ENCODE results near the gene GAN.

GAN gene

GRCh38 chr16:81296631-81297030 lies 18.1 kb upstream of the GAN start:
- Histone ChIP-seq H3K4me2 (ENCODE audit: low read length) (no peak overlapping the region), H3K79me2 (ENCODE audit: low read length) (no peaks in the 10 kb centered on the region), H3K9me3 (ENCODE audit: insufficient read depth, low read length) (no peaks in the 10 kb centered on the region), H3K36me3 (replicated peaks; ENCODE audit: low read depth, low read length) (no peaks in the 10 kb centered on the region), H3K4me1 (ENCODE audit: low read length) (no peaks in the 10 kb centered on the region), H4K20me1 (ENCODE audit: insufficient read depth, low read length) (no peaks in the 10 kb centered on the region), H2AFZ (ENCODE audit: low read depth, low read length) (no peak overlapping the region), H3K27me3 (ENCODE audit: low read depth, low read length) (peaks cover 17% of the 10 kb centered on the region), H3K9ac (ENCODE audit: low read length) (no peak overlapping the region), H3K27ac (ENCODE audit: low read length) (no peak overlapping the region), H3K4me3 (ENCODE audit: low read length) (no peak overlapping the region)
- TF ChIP-seq EZH2phosphoT487 (IDR thresholded peaks at IDR 0.05; ENCODE audit: low read depth) = no peak
- TF ChIP-seq, protein P1, sequence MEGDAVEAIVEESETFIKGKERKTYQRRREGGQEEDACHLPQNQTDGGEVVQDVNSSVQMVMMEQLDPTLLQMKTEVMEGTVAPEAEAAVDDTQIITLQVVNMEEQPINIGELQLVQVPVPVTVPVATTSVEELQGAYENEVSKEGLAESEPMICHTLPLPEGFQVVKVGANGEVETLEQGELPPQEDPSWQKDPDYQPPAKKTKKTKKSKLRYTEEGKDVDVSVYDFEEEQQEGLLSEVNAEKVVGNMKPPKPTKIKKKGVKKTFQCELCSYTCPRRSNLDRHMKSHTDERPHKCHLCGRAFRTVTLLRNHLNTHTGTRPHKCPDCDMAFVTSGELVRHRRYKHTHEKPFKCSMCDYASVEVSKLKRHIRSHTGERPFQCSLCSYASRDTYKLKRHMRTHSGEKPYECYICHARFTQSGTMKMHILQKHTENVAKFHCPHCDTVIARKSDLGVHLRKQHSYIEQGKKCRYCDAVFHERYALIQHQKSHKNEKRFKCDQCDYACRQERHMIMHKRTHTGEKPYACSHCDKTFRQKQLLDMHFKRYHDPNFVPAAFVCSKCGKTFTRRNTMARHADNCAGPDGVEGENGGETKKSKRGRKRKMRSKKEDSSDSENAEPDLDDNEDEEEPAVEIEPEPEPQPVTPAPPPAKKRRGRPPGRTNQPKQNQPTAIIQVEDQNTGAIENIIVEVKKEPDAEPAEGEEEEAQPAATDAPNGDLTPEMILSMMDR (IDR thresholded peaks at IDR 0.05; ENCODE audit: low read depth, low read length) = no peak

- Histone ChIP-seq H3K4me2 (ENCODE audit: low read length) (no peak overlapping the region), H3K79me2 (ENCODE audit: low read length) (no peaks in the 10 kb centered on the region), H3K4me3 (ENCODE audit: low read length) (no peak overlapping the region), H3K27me3 (ENCODE audit: low read depth, low read length) (no peaks in the 10 kb centered on the region), H3K36me3 (replicated peaks; ENCODE audit: low read depth, low read length) (no peaks in the 10 kb centered on the region), H3K9me3 (ENCODE audit: insufficient read depth, low read length) (no peaks in the 10 kb centered on the region), H3K9ac (ENCODE audit: low read length) (no peak overlapping the region), H3K27ac (ENCODE audit: low read length) (no peak overlapping the region), H4K20me1 (ENCODE audit: insufficient read depth, low read length) (no peaks in the 10 kb centered on the region), H2AFZ (ENCODE audit: low read depth, low read length) (no peak overlapping the region), H3K4me1 (ENCODE audit: low read length) (no peaks in the 10 kb centered on the region)
- TF ChIP-seq, protein P1 (IDR thresholded peaks at IDR 0.05; ENCODE audit: low read depth, low read length) = no peak
- TF ChIP-seq EZH2phosphoT487 (IDR thresholded peaks at IDR 0.05; ENCODE audit: low read depth) = no peak
Observed at GRCh38 chr16:81307770-81308169, 7.0 kb upstream of the GAN start.

DNA sequence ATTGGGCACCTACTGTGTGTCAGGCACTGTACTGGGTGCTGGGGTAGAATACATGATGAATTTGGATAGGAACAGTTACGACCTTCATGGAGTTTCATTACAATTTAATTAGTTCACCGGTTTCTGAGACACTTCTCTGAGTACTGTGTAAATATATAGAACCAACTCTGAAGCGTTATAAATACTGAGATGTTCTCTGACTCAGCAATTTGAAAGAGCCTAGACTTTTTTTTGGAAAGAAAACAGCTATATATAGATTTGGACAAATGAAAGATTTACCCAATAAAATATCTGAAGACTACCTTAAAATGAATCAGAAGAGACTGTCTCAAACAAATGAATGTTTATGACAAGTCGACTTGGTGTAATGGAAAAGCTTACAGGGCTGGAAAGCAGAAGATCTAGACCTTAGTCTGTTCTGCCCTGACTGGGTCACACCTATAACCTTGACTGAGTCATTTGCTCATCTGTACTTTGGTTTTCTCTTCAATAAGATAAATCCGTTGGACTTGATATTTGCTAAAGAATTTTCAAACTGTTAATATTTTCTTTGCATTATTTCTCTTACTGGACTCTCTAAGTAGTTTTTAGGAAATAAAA lies 4.6 kb upstream of the GAN start:
- H4K20me1 ChIP-seq (ENCODE audit: insufficient read depth, low read length) = no peaks in the 10 kb centered on the region
- H3K27me3 ChIP-seq (ENCODE audit: low read depth, low read length) = no peaks in the 10 kb centered on the region
- no peak overlapping the region for H3K27ac ChIP-seq (ENCODE audit: low read length)
- H3K36me3 ChIP-seq (replicated peaks; ENCODE audit: low read depth, low read length) = no peaks in the 10 kb centered on the region
- H3K79me2 ChIP-seq (ENCODE audit: low read length) = peaks cover 13% of the 10 kb centered on the region
- no peaks in the 10 kb centered on the region for H3K9me3 ChIP-seq (ENCODE audit: insufficient read depth, low read length)
- H3K9ac ChIP-seq (ENCODE audit: low read length) = no peak overlapping the region
- no peak overlapping the region for H3K4me3 ChIP-seq (ENCODE audit: low read length)
- TF ChIP-seq, protein P1 (IDR thresholded peaks at IDR 0.05; ENCODE audit: low read depth, low read length) = no peak
- H2AFZ ChIP-seq (ENCODE audit: low read depth, low read length) = no peak overlapping the region
- H3K4me1 ChIP-seq (ENCODE audit: low read length) = peaks cover 9% of the 10 kb centered on the region
- no peak overlapping the region for H3K4me2 ChIP-seq (ENCODE audit: low read length)

GRCh38 chr16:81311762-81312161 lies 3.0 kb upstream of the GAN start:
- peaks cover 27% of the 10 kb centered on the region for H3K79me2 ChIP-seq (ENCODE audit: low read length)
- H3K4me1 ChIP-seq (ENCODE audit: low read length) = peaks cover 14% of the 10 kb centered on the region
- no peaks in the 10 kb centered on the region for H3K27me3 ChIP-seq (ENCODE audit: low read depth, low read length)
- no peak overlapping the region for H3K9ac ChIP-seq (ENCODE audit: low read length)
- no peak overlapping the region for H2AFZ ChIP-seq (ENCODE audit: low read depth, low read length)
- H4K20me1 ChIP-seq (ENCODE audit: insufficient read depth, low read length) = peaks cover 5% of the 10 kb centered on the region; the same call in 1 of the 2 replicates
- TF ChIP-seq, protein P1 (IDR thresholded peaks at IDR 0.05; ENCODE audit: low read depth, low read length) = no peak
- TF ChIP-seq EZH2phosphoT487 (IDR thresholded peaks at IDR 0.05; ENCODE audit: low read depth) = no peak
- no peaks in the 10 kb centered on the region for H3K36me3 ChIP-seq (replicated peaks; ENCODE audit: low read depth, low read length)
- no peak overlapping the region for H3K4me3 ChIP-seq (ENCODE audit: low read length)
- H3K4me2 ChIP-seq (ENCODE audit: low read length) = no peak overlapping the region
- H3K9me3 ChIP-seq (ENCODE audit: insufficient read depth, low read length) = no peaks in the 10 kb centered on the region
- H3K27ac ChIP-seq (ENCODE audit: low read length) = no peak overlapping the region

Data from OCI-LY3 (cell line).